Psoas muscle (tissue), 8 donors: ENCODE data around the gene COL4A2. TPM values are rescaled to one million over a fixed set of nuclear protein-coding genes. Genes with fewer than 3 reads are reported as not detected.

ENCODE experiments used
- ATAC-seq, 4 donors: fragments of 200-7000 bp; cut with Tn5 transposase; one replicate each; pipeline ENCODE4 v1.9.1; 2020; ENCODE audit warnings: moderate library complexity in 3 of 4, mild to moderate bottlenecking in 2 of 4
- DNase-seq, 2 donors: peaks; one replicate each; pipeline ENCODE4 v3.0.0-alpha.2; 2020
- H3K27ac ChIP-seq: fragments of 200-600 bp; one replicate; pipeline ENCODE4 v1.8.0; 2022
- H3K27me3 ChIP-seq, 3 donors: fragments of 200-600 bp in 1 of 3; one replicate each; pipeline versions ENCODE4 v1.6.1 to v1.8.0; 2013 to 2022; ENCODE audit warnings: low read length in 2 of 3, mild to moderate bottlenecking in 2 of 3, moderate library complexity in 1 of 3; ENCODE audit not compliant: insufficient read depth in 3 of 3
- H3K36me3 ChIP-seq, 2 donors: fragments of 200-600 bp in 1 of 2; one replicate each; pipeline versions ENCODE4 v1.6.1 to v1.8.0; 2013 to 2022; ENCODE audit warnings: low read depth in 1 of 2, mild to moderate bottlenecking in 1 of 2, moderate library complexity in 1 of 2; ENCODE audit not compliant: insufficient read depth in 1 of 2
- H3K4me1 ChIP-seq: fragments of 200-600 bp; one replicate; pipeline ENCODE4 v1.8.0; 2022
- H3K4me3 ChIP-seq: fragments of 200-600 bp; one replicate; pipeline ENCODE4 v1.8.0; 2022; ENCODE audit warnings: mild to moderate bottlenecking
- H3K9me3 ChIP-seq: fragments of 200-600 bp; one replicate; pipeline ENCODE4 v1.8.0; 2022
- WGBS, 3 donors: extraction: QIAGEN DNeasy Blood & Tissue Kit; methylation state at CpG; one replicate each; pipeline versions ENCODE4 v1.1.6 to v1.1.7; 2013; 5-methylcytosine and 5-hydroxymethylcytosine counted together
- intact Hi-C, 2 donors: fragments of 100-400 bp; cut with DNase I; formaldehyde crosslinking; loops; one replicate each; pipeline versions ENCODE4 v1.11.0 to v1.14.2; 2022
- polyA plus RNA-seq, 3 donors: library from polyadenylated mRNA; stranded (reverse); fragments of 200-250 nt; gene quantifications; one replicate each; pipeline ENCODE4 v1.2.3, GENCODE V29; 2013
- total RNA-seq, 4 donors: library from RNA; stranded (reverse); fragmentation: NEBNext Ultra II Directional in 2 of 4; extraction: Animal tissue kit (Norgen Biotek cat#: 25700) in 2 of 4; gene quantifications; one replicate each; pipeline versions ENCODE4 v1.2.1 to v1.2.4, GENCODE V29; 2021 to 2023
- TF ChIP-seq, protein P1 (sequence below): fragments of 200-600 bp; IDR thresholded peaks from one replicate; pipeline ENCODE4 v1.8.0; 2022; ENCODE audit warnings: antibody characterized with exemption
- donor health status: healthy with polysubstance abuse.
- donor health status: DM: no; HTN: no; CAD: no; lungs with moderate emphysema.
- donor health status: Bipolar disorder and iron deficiency.
- donor health status: healthy.
- donor health status: DM: yes; HTN: yes; CAD: no.
- donor health status: DM: no; HTN: no; CAD: no.
- donor health status: DM: no; HTN: no; CAD: no.
- donor health status: DM: yes; HTN: yes; CAD: no.

COL4A2 gene
- total and polyA plus RNA-seq, 7 donors: 25.8 to 84.5 (median 57.8) TPM

DNA sequence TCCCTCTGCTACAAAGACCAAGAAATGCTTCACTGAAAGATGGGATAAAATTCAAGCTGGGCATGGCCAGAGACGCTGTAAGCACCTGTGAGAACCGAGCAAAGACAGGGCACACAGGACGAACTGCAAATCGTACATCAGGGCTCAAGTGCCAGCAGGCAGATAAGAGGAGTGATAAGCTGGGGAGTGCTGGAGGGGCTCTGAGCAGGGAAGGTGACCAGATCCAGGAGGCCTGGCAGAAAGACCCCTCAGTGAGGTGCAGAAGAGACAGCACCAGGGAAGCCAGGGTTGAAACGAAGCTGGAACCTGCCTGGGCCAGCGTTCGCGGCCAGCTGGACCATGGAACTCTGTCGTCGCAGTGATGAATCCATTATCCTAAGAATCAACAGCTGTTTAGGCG, 244.2 kb downstream of the COL4A2 start:
- no peaks in the 10 kb centered on the region for H3K27me3 ChIP-seq
- no peaks in the 10 kb centered on the region for H3K9me3 ChIP-seq
- no peak overlapping the region for H3K27ac ChIP-seq
- intact Hi-C loops: no loop called here
- H3K4me3 ChIP-seq: no peak overlapping the region
- WGBS, 3 donors: 28 to 47% (median 35%) methylated on average over 11 of the region's 11 CpGs
- DNase-seq: no peak
- H3K36me3 ChIP-seq: no peaks in the 10 kb centered on the region
- ATAC-seq: no peak
- TF ChIP-seq, protein P1, sequence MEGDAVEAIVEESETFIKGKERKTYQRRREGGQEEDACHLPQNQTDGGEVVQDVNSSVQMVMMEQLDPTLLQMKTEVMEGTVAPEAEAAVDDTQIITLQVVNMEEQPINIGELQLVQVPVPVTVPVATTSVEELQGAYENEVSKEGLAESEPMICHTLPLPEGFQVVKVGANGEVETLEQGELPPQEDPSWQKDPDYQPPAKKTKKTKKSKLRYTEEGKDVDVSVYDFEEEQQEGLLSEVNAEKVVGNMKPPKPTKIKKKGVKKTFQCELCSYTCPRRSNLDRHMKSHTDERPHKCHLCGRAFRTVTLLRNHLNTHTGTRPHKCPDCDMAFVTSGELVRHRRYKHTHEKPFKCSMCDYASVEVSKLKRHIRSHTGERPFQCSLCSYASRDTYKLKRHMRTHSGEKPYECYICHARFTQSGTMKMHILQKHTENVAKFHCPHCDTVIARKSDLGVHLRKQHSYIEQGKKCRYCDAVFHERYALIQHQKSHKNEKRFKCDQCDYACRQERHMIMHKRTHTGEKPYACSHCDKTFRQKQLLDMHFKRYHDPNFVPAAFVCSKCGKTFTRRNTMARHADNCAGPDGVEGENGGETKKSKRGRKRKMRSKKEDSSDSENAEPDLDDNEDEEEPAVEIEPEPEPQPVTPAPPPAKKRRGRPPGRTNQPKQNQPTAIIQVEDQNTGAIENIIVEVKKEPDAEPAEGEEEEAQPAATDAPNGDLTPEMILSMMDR: no peak
- no peaks in the 10 kb centered on the region for H3K4me1 ChIP-seq

DNA sequence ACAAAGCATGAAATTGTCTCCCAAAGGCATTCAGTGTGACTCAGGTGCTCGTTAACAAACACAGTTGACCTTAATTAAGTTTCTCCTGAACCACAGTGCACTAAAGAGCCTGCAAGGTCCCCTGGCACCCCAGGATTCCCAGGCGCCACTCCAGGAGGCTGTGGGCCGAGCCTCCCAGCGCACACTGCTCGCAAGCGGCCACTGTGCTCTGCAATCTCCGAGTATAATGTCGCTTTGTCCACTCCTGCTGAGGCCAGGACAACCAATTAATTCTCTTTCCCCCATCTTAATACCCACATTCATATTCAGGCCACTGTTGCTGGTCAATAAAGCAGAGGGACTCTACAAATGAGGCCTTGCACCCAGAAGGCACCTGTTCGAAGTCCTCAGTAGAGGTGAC, 245.7 kb downstream of the COL4A2 start:
- TF ChIP-seq, protein P1: no peak
- Histone ChIP-seq H3K27ac (no peak overlapping the region), H3K36me3 (no peaks in the 10 kb centered on the region), H3K27me3 (no peaks in the 10 kb centered on the region), H3K4me1 (no peaks in the 10 kb centered on the region), H3K4me3 (no peak overlapping the region), H3K9me3 (no peaks in the 10 kb centered on the region)
- ATAC-seq (no peak), DNase-seq (no peak)
- intact Hi-C loops: no loop called here
- WGBS, 3 donors: 94 to 99% (median 97%) methylated on average over 9 of the region's 9 CpGs

DNA sequence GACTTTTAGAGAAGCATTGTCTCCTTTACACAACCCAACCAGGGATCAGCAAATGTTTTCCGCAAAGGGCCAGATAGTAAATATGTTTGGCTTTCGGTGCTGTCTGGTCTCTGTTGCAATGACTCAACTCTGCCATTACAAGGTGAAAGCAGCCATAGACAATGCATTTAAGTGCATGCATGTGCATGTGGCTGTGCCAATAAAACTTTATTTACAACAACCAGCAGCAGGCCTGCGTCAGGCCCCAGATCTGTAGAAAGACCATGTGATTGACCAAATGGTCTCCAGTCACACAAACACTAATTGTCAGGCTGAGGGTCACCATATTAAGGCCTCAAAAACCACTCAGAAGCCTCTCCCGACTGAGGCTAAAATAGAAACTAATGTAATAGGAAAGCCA, 246.3 kb downstream of the COL4A2 start:
- Histone ChIP-seq H3K4me1 (no peaks in the 10 kb centered on the region), H3K4me3 (no peak overlapping the region), H3K27me3 (no peaks in the 10 kb centered on the region), H3K27ac (no peak overlapping the region), H3K9me3 (no peaks in the 10 kb centered on the region), H3K36me3 (no peaks in the 10 kb centered on the region)
- no peak for ATAC-seq
- no peak for DNase-seq
- TF ChIP-seq, protein P1: no peak
- WGBS, 3 donors: 72 to 73% (median 73%) methylated on average over 4 of the region's 4 CpGs
- intact Hi-C loops: no loop called here

DNA sequence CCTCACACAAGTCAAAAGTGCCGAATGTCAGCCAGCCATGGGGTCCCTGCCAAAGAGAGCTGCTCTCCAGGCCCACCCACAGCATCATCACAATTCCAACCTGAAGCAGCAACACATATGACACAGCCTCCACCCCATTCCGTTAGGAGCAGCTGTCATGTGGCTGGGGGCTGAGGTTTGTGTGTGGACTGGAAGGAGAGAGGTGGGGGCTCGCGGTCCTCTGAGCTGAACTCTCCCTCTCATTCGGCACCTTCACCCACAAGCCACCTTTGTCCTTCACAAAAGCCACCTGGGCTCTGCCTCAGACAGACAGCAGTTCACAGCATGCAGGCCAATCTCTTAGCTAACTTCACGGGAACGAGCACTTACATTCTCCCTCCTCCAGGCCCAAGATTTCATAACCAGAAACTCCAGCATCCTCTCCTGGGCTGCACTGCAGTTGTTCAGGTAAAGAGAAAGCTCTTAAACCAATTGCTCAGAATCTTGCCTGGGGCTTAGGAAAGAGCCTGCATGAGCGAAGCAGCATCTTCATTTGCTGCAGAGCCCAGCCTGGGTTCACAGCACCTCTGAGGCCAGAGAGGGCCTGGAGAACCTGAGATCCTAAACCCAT, 247.2 kb downstream of the COL4A2 start:
- intact Hi-C loops: no loop called here
- H3K27ac ChIP-seq: no peak overlapping the region
- H3K9me3 ChIP-seq: no peaks in the 10 kb centered on the region
- no peak overlapping the region for H3K4me3 ChIP-seq
- TF ChIP-seq, protein P1: no peak
- no peaks in the 10 kb centered on the region for H3K27me3 ChIP-seq
- ATAC-seq (no peak), DNase-seq (no peak)
- 90 to 93% (median 91%) methylated on average over 8 of the region's 8 CpGs for WGBS, 3 donors
- no peaks in the 10 kb centered on the region for H3K36me3 ChIP-seq
- no peaks in the 10 kb centered on the region for H3K4me1 ChIP-seq

DNA sequence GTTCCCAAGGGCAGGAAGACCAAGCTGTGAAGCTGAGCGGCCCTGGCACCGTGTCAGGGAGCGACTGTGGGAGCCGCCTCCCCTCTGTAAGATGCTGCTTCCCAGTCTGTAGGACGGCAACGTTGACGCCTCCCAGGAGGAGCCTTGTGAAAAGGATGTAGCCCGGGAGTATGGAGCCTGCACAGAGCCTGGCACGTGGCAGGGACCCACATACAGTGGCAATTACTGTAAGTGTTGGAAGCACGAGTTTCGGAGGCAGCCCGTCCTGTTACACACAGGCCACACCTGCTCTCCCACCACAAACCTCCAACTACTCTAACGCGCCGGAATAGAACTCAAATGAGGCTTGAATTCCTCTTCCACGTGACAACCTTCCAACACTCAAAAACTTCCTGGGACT, 247.9 kb downstream of the COL4A2 start:
- DNase-seq (no peak), ATAC-seq (no peak)
- H3K36me3 ChIP-seq: no peaks in the 10 kb centered on the region
- H3K9me3 ChIP-seq: no peaks in the 10 kb centered on the region
- intact Hi-C loops: no loop called here
- H3K4me3 ChIP-seq: no peak overlapping the region
- no peaks in the 10 kb centered on the region for H3K27me3 ChIP-seq
- H3K27ac ChIP-seq: no peak overlapping the region
- TF ChIP-seq, protein P1: no peak
- no peaks in the 10 kb centered on the region for H3K4me1 ChIP-seq
- WGBS, 3 donors: 85 to 89% (median 89%) methylated on average over 15 of the region's 16 CpGs
